ENCODE data around the gene MYCBP2. TPM values are rescaled to one million over a fixed set of nuclear protein-coding genes. Genes with fewer than 3 reads are reported as not detected.
A peak's percentile ranks its signal among the peaks of the same experiment; 100 is the strongest.
"Not testable (repeated sequence)": the region's sequence is repeated elsewhere in the genome, so short reads cannot be mapped to it uniquely, and the experiment has no call there.

The MYCBP2 gene
- total RNA-seq, 1 donor from 2014 or later = 86.5 TPM

GRCh38 chr13:77338961-77339401 is 12.1 kb upstream of the MYCBP2 start:
- DNase-seq (ENCODE audit: low read depth) = no peak

GRCh38 chr13:77338329-77338728 is 11.4 kb upstream of the MYCBP2 start:
- no peak for DNase-seq (ENCODE audit: low read depth)

GRCh38 chr13:77337159-77337558 is 10.3 kb upstream of the MYCBP2 start:
- no peak for DNase-seq (ENCODE audit: low read depth)

- DNase-seq (ENCODE audit: low read depth) = no peak
Measured at GRCh38 chr13:77335543-77335942, 8.6 kb upstream of the MYCBP2 start.

- peak; percentile 60 for DNase-seq (ENCODE audit: low read depth)
Measured at GRCh38 chr13:77333594-77333993, 6.7 kb upstream of the MYCBP2 start.

GRCh38 chr13:77331421-77331820 is 4.5 kb upstream of the MYCBP2 start:
- DNase-seq (ENCODE audit: low read depth) = no peak

- no peak for DNase-seq (ENCODE audit: low read depth)
Measured at GRCh38 chr13:77329911-77330584, 3.2 kb upstream of the MYCBP2 start.

GRCh38 chr13:77329133-77329910 is 2.4 kb upstream of the MYCBP2 start:
- peak; percentile 93 for DNase-seq (ENCODE audit: low read depth)

GRCh38 chr13:77328819-77329132 is 1.9 kb upstream of the MYCBP2 start:
- no peak for DNase-seq (ENCODE audit: low read depth)

- no peak for DNase-seq (ENCODE audit: low read depth)
Measured at GRCh38 chr13:77325371-77325980, 1.4 kb downstream of the MYCBP2 start.

- DNase-seq (ENCODE audit: low read depth) = no peak
Measured at GRCh38 chr13:77323858-77324257, 3.0 kb downstream of the MYCBP2 start.

- no peak for DNase-seq (ENCODE audit: low read depth)
Measured at GRCh38 chr13:77319536-77319935, 7.4 kb downstream of the MYCBP2 start.

GRCh38 chr13:77318741-77319140 is 8.2 kb downstream of the MYCBP2 start:
- DNase-seq (ENCODE audit: low read depth) = no peak

- DNase-seq (ENCODE audit: low read depth) = no peak
Measured at GRCh38 chr13:77316430-77316829, 10.5 kb downstream of the MYCBP2 start.

GRCh38 chr13:77315509-77315908 is 11.4 kb downstream of the MYCBP2 start:
- not testable (repeated sequence) for DNase-seq (ENCODE audit: low read depth)

- no peak for DNase-seq (ENCODE audit: low read depth)
Measured at GRCh38 chr13:77313923-77314322, 13.0 kb downstream of the MYCBP2 start.

GRCh38 chr13:77312311-77312710 is 14.6 kb downstream of the MYCBP2 start:
- DNase-seq (ENCODE audit: low read depth) = no peak

- DNase-seq (ENCODE audit: low read depth) = no peak
Measured at GRCh38 chr13:77310579-77311279, 16.2 kb downstream of the MYCBP2 start.

GRCh38 chr13:77310161-77310560 is 16.7 kb downstream of the MYCBP2 start:
- no peak for DNase-seq (ENCODE audit: low read depth)

GRCh38 chr13:77309254-77309653 is 17.6 kb downstream of the MYCBP2 start:
- DNase-seq (ENCODE audit: low read depth) = no peak

- peak; percentile 58 for DNase-seq (ENCODE audit: low read depth)
Measured at GRCh38 chr13:77306458-77306857, 20.4 kb downstream of the MYCBP2 start.

- DNase-seq (ENCODE audit: low read depth) = peak; percentile 44
Measured at GRCh38 chr13:77305266-77305665, 21.6 kb downstream of the MYCBP2 start.

Data from renal cortical epithelial cell (primary cell).